Stimulated activated CD4-positive, alpha-beta T cell treated with anti-CD3 and anti-CD28 coated beads, Interleukin-12 subunit alpha, Interleukin-12 subunit beta, amount 100 ng/mL, for 24 hours (primary cell): ENCODE data around the gene PTPRT.

Experiments used
- DNase-seq, 2 experiments: peaks; one replicate each; pipeline ENCODE4 v3.0.0-alpha.2; 2020; ENCODE audit warnings: low read depth in 2 of 2

The PTPRT gene

GRCh38 chr20:42391807-42392206 lies 797.9 kb downstream of the PTPRT start:
- no peak for DNase-seq

GRCh38 chr20:42380287-42380686 lies 809.4 kb downstream of the PTPRT start:
- DNase-seq = no peak

- DNase-seq = no peak
Observed at GRCh38 chr20:42379385-42379784, 810.3 kb downstream of the PTPRT start.

GRCh38 chr20:42378826-42379225 lies 810.9 kb downstream of the PTPRT start:
- DNase-seq = no peak

GRCh38 chr20:42376131-42376530 lies 813.6 kb downstream of the PTPRT start:
- DNase-seq = no peak

GRCh38 chr20:42373049-42373448 lies 816.7 kb downstream of the PTPRT start:
- DNase-seq = no peak

- DNase-seq = no peak
Observed at GRCh38 chr20:42370075-42370474, 819.6 kb downstream of the PTPRT start.

GRCh38 chr20:42368910-42369309 lies 820.8 kb downstream of the PTPRT start:
- no peak for DNase-seq

- DNase-seq = no peak
Observed at GRCh38 chr20:42366626-42367025, 823.1 kb downstream of the PTPRT start.

GRCh38 chr20:42364446-42364845 lies 825.3 kb downstream of the PTPRT start:
- no peak for DNase-seq

- no peak for DNase-seq
Observed at GRCh38 chr20:42361402-42361970, 828.2 kb downstream of the PTPRT start.

GRCh38 chr20:42360621-42361020 lies 829.1 kb downstream of the PTPRT start:
- DNase-seq = no peak

GRCh38 chr20:42359617-42360016 lies 830.1 kb downstream of the PTPRT start:
- no peak for DNase-seq

GRCh38 chr20:42352096-42352495 lies 837.6 kb downstream of the PTPRT start:
- DNase-seq = no peak

GRCh38 chr20:42350521-42350920 lies 839.2 kb downstream of the PTPRT start:
- DNase-seq = no peak

- no peak for DNase-seq
Observed at GRCh38 chr20:42346189-42347170, 843.2 kb downstream of the PTPRT start.

- DNase-seq = no peak
Observed at GRCh38 chr20:42341654-42342053, 848.1 kb downstream of the PTPRT start.

- DNase-seq = no peak
Observed at GRCh38 chr20:42340368-42340767, 849.3 kb downstream of the PTPRT start.

- no peak for DNase-seq
Observed at GRCh38 chr20:42338294-42339201, 851.2 kb downstream of the PTPRT start.

- DNase-seq = no peak
Observed at GRCh38 chr20:42336576-42336975, 853.1 kb downstream of the PTPRT start.

GRCh38 chr20:42319252-42320013 lies 870.3 kb downstream of the PTPRT start:
- no peak for DNase-seq
